NCI-H187 (cell line): ENCODE data around the gene IRX4.

Experiments used
- DNase-seq, 2 experiments: peaks; one replicate each; lab custom pipeline; 2025; lab: John Stamatoyannopoulos, UW

The IRX4 gene

GRCh38 chr5:1891391-1891790 is 8.7 kb upstream of the IRX4 start:
- no peak for DNase-seq

- no peak for DNase-seq
Observed at GRCh38 chr5:1890296-1890695, 7.6 kb upstream of the IRX4 start.

- no peak for DNase-seq
Observed at GRCh38 chr5:1889321-1890065, 6.8 kb upstream of the IRX4 start.

- no peak for DNase-seq
Observed at GRCh38 chr5:1888541-1889251, 6.0 kb upstream of the IRX4 start.

- no peak for DNase-seq
Observed at GRCh38 chr5:1887588-1888360, 5.0 kb upstream of the IRX4 start.

- no peak for DNase-seq
Observed at GRCh38 chr5:1886846-1887587, 4.3 kb upstream of the IRX4 start.

GRCh38 chr5:1885868-1886845 is 3.4 kb upstream of the IRX4 start:
- DNase-seq, result no peak

- no peak for DNase-seq
Observed at GRCh38 chr5:1885404-1885755, 2.7 kb upstream of the IRX4 start.

GRCh38 chr5:1884678-1885403 is 2.1 kb upstream of the IRX4 start:
- no peak for DNase-seq

GRCh38 chr5:1883925-1884677 is 1.4 kb upstream of the IRX4 start:
- no peak for DNase-seq

GRCh38 chr5:1883120-1883924 is 597 bp upstream of the IRX4 start:
- DNase-seq, result no peak

GRCh38 chr5:1881731-1882336 is 891 bp downstream of the IRX4 start:
- no peak for DNase-seq

GRCh38 chr5:1881098-1881572 is 1.6 kb downstream of the IRX4 start:
- DNase-seq, result no peak

GRCh38 chr5:1880377-1881025 is 2.2 kb downstream of the IRX4 start:
- DNase-seq, result no peak

GRCh38 chr5:1879292-1880263 is 3.1 kb downstream of the IRX4 start:
- no peak for DNase-seq

- no peak for DNase-seq
Observed at GRCh38 chr5:1878050-1878849, 4.5 kb downstream of the IRX4 start.
